ENCODE measurements around the gene MFSD6.
"Not testable (repeated sequence)": the region's sequence is repeated elsewhere in the genome, so short reads cannot be mapped to it uniquely, and the experiment has no call there.

The MFSD6 gene

GRCh38 chr2:190406805-190407204 lies 1.4 kb upstream of the MFSD6 start:
- DNase-seq: no peak

- DNase-seq: no peak
These were observed 901 bp upstream of the MFSD6 start for GRCh38 chr2:190407246-190407661.

- DNase-seq: peak; percentile 68
These were observed 550 bp downstream of the MFSD6 start for GRCh38 chr2:190408538-190409271.

GRCh38 chr2:190409616-190410015 lies 1.5 kb downstream of the MFSD6 start:
- no peak for DNase-seq

- DNase-seq: no peak
These were observed 2.0 kb downstream of the MFSD6 start for GRCh38 chr2:190410166-190410565.

GRCh38 chr2:190412966-190413365 lies 4.8 kb downstream of the MFSD6 start:
- no peak for DNase-seq

GRCh38 chr2:190413421-190413820 lies 5.3 kb downstream of the MFSD6 start:
- DNase-seq: no peak

- DNase-seq: no peak
These were observed 7.1 kb downstream of the MFSD6 start for GRCh38 chr2:190415251-190415650.

GRCh38 chr2:190415794-190416775 lies 7.9 kb downstream of the MFSD6 start:
- no peak for DNase-seq

- DNase-seq: no peak
These were observed 9.1 kb downstream of the MFSD6 start for GRCh38 chr2:190417045-190417842.

GRCh38 chr2:190418727-190419126 lies 10.6 kb downstream of the MFSD6 start:
- DNase-seq: no peak

- DNase-seq: no peak
These were observed 12.6 kb downstream of the MFSD6 start for GRCh38 chr2:190420801-190421200.

- DNase-seq: no peak
These were observed 17.2 kb downstream of the MFSD6 start for GRCh38 chr2:190425221-190425866.

- DNase-seq: no peak
These were observed 17.9 kb downstream of the MFSD6 start for GRCh38 chr2:190425883-190426658.

GRCh38 chr2:190430866-190431265 lies 22.7 kb downstream of the MFSD6 start:
- not testable (repeated sequence) for DNase-seq

GRCh38 chr2:190431907-190432306 lies 23.8 kb downstream of the MFSD6 start:
- DNase-seq: no peak

GRCh38 chr2:190432567-190433231 lies 24.5 kb downstream of the MFSD6 start:
- DNase-seq: no peak

- no peak for DNase-seq
These were observed 27.0 kb downstream of the MFSD6 start for GRCh38 chr2:190435031-190435670.

- DNase-seq: no peak
These were observed 28.4 kb downstream of the MFSD6 start for GRCh38 chr2:190436557-190436956.

GRCh38 chr2:190440113-190440512 lies 32.0 kb downstream of the MFSD6 start:
- DNase-seq: no peak

- DNase-seq: no peak
These were observed 33.4 kb downstream of the MFSD6 start for GRCh38 chr2:190441564-190441963.
